Ecto neural progenitor cell (in vitro differentiated cells): ENCODE measurements around the gene GDF15.
A peak's percentile ranks its signal among the peaks of the same experiment; 100 is the strongest.

ENCODE experiments used
- DNase-seq: peaks from one replicate; pipeline ENCODE4 v3.0.0-alpha.2; 2018; ENCODE audit warnings: low spot score

Gene GDF15

DNA sequence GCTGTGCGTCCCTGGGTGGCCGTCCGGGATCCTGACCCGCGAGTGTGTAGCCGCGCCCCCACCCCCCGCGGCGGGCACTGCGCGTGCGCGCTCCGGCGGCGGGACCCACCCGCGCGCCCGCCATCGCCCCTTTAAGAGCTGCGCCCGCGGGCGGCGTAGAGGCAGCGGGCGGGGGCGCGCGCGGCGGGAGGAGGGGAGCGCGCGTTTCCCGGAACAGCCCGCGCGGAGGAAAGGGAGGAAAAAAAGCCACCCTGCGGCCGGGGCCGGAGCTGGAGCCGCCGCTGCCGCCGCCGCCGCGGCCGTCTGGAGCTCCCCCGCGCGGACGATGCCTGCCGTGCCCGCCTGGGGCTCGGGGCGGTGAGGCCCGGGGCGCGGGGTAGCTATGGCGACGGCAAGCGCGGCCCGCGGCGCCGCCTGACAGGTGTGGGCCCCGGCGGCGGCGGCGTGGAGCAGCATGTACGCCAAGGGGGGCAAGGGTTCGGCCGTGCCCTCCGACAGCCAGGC is 33.3 kb downstream of the GDF15 start, which contains the start of gene SSBP4:
Gene SSBP4, plus strand, starts transcription at position 204 of the 504 bp plus-strand sequence. Its CDS starts 251 bp downstream, at position 455.
- peak; percentile 86 for DNase-seq

DNA sequence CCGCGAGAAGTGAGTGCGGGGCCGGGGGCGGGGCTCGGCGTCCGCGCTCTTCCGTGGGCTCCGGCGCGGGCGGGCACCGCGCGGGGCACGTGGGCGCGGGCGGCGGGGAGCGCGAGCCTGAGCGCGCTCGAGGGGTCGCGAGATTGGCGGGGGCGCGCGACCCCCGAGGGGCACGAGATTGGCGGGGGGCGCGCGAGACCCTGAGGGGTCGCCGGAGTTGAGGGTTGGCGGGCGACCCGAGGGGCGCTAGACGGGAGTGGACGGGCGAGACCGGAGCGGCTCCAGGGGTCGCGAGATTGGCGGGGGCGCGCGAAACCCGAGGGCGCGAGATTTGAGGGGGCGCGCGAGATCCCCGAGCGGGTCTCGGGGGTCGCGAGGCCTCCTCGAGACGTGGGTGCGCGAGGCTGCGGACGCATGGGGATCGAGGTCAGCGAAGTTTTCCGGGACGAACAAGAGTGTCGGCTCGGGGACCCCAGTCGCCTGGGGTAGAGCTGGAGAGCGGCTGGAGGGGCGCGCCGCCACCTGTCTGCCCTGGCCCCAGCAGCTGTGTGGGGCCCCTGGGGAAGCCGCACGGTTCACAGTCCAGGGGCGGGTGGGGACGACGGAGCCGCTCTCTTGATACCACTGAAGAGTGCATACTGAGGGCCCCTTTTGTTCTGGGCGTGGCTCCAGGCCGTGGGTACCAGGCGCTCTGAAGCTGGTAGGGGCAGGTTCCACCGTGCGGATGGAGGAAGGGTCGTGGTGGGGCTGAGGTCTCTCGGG is 33.9 kb downstream of the GDF15 start:
- peak; percentile 64 for DNase-seq

DNA sequence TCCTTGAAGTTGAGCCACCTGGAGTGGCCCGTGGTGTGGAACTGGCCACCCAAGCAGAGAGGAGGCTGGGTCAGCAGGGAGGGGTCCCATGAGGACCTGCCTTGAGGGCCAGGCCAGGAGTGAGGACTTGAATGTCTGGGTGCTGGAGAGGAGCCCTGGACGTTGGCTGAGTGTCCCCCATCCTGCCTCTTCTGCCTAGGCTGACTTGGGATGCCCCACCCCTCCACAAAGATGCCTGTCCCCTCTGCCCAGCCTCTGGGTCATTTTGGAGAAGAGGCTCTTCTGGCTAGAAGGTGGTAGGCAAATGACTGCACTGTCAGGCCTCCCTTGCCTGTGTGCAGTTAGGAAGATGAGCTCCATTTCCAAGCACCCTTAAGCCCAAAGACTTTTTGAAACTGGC is 35.0 kb downstream of the GDF15 start:
- DNase-seq = no peak

DNA sequence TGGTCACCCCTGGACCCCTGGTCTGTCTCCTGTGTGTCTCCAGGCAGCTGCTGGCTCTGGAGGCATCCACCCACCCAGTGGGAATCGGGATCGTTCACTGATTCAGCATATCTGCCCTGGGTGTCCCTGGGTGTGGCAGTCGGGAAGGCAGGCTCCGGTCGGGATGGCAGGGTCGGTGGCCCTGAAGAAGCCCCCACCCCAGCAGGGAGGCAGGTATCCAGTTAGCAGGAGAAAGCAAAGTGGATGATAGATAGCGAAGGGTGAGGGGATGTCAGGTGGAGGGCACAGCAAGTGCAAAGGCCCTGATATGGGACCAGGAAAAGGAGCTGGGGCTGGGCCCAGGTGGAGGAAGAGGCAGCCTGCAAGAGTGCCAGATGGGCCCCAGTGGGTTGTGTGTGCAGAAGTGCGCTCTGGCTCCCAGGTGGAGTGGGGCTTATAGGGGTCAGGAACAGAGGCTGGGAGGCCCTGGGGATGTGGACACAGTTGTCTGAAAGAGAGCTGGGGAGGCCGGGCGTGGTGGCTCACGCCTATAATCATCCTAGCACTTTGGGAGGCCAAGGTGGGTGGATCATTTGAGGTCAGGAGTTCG is 35.5 kb downstream of the GDF15 start:
- no peak for DNase-seq

DNA sequence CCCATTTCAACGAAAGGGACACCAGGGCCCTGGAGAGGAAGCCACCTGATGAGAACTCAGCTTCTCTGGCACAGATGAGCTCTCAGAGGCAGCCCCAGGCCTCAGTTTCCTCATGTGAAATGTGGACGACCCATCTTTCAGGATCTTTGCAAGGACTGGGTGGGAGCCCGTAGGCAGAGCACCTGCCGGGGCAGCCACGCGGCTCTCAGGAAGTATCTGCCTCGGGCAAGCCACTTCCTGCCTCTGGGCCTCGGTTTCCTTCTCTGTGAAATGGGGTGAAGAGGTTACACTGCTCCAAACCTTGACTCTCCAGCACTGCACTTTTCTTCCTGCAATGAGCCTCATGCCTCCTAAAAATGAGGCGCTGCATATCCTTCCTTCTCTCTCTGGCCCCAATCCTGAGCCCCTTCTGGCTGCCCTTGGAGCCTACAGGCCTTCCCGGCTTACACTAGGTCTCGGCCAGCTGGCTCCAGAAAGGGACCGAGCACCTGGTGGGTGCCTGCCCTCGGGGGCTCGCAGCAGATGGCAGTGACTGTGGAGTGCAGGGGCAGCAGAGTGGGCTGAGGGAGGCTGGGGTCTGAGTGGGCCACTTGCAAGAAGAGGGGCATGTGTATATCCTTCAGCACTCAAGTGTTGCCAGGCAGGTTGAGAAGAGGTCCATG is 36.7 kb downstream of the GDF15 start:
- no peak for DNase-seq

DNA sequence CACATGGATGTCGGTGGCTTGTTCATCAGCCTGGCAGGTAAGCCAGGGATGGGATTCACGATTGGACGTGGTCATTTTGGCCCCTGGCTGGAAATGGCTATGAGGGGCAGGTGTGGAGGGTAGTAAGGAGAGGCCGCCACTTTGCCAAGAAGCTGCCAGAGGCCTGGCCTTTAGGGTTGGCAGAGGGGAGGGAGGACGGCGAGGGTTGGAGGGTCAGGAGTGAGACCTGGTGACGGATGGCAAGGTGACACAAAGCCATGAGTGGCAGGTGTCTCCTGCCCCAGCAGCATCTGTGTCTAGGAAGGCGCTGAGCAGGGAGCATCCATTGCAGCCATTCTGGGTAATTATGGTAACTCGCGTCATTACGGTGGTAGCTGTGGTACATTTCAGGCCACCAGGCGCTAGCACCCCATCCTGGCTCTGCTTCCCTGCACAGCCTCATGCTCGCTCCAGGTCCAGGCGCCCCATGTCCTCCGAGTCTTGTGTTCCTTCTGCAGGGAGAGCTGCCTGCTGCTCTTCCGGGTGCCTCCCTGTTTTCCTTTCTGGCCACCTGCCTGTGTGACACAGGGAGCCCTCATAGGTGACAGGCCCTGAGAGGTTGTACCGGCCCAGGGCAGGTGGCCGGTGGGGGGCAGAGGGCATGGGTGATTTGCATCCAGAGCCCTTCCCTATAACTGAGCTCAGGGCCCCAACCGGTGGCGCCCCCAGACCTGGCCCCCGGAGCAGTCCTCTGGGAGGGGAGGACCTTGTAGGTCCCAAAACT is 37.5 kb downstream of the GDF15 start:
- no peak for DNase-seq

DNA sequence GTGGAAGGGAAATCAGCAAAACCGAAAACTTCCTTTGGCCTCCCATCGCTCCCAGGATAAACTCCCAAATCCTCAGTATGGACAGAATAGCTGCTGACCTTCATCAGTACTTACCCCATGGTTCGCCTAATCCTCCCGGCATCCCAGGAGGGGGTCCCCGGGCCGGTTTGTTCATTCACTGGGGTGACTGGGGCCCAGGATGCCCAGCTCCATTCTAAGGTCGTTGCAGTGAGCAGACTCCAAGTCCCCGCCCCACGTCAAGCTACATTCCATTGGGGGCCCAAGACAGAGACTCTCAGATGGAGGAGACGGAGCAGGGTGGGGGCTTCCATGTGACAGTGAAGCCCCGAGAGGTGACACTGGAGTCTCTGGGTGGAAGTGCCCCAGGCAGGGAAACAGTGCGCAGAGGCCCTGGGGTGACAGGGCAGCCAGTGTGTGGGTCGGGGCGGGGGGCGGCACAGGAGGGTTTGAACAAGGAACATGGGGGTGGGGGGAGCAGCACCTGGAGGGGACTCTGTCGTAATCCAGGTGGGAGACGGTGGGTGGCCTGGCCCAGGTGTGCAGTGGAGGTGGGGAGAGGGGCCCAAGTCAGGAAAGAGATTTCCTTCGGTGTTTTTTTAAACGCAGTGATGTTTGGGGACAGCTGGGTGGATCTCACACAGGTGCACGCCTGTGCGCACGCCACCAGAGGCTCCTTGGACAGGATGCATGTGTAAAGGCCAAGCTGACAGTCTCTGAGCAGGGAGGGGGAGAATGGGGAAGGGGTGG is 38.3 kb downstream of the GDF15 start:
- no peak for DNase-seq

DNA sequence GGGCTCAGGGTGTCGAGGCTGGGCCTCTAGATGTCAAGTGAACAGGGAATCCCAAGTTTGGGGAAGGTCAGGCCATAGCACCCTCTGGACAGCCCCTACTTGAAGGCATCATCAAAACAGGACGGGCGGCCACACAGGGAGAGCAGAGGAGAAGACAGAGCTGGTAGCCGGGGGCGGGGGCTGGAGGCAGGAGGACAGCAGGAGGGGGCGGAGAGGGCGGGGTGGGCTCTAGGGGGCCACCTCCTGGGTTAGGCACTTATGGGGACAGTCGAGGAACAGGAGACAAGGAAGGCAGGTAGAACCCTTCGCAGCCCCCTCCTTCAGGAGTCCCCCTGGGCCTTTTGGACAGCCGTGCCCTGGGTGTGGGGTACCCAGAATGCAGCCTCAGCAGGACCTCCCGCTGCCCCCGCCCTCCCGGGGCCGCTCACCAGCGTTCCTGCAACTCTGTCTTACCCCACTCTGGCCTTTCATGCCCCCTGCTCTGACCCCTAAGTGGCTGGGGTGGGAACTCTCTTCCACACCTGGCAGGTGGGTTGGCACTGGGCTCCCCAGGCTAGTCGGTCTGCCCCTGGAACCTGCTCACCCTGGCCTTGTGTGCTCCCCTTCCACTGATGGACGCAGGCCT is 39.0 kb downstream of the GDF15 start:
- no peak for DNase-seq

DNA sequence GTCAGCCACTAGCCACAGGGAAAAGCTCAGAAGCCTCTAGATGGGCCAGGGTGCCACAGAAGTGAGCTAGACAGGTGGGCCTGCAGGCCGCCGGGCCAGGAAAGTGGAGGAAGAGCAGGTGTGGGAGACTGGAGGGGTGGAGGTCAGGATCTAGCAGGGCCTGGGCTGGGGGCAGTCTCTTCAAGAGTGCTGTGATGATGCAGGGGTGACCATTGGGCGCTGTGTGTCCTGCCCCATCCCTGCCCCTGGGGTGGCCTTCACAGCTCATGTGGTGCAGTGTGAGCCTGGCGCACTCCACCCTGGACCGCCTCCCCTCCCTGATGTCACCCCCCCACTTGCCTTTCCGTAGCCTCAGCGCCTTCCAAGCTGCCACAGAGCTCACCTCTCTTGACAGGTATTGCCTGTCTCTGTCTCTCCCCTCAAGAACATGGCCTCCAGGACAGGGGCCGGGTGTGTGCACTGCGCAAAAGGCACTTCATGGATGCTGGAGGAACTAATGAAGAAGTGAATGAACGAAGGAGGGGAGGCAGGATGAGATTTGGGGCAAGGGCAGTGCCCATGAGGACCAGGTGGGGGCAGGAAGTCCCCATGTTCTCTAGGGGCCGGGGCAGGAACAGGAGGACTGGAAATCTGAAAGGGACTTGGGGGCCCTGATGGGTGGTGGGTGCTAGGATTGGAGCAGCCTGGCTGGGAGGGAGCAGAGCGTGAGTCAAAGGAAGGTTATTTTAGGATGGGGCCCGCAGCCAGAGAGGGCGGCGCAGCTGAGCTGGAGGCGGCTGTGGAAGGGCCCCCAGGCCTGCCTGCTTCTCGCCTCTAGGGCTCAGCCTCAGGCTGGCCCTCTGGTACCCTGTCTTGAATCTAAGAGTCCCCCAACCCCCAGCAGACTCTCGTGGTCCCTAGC is 39.8 kb downstream of the GDF15 start:
- DNase-seq = no peak

DNA sequence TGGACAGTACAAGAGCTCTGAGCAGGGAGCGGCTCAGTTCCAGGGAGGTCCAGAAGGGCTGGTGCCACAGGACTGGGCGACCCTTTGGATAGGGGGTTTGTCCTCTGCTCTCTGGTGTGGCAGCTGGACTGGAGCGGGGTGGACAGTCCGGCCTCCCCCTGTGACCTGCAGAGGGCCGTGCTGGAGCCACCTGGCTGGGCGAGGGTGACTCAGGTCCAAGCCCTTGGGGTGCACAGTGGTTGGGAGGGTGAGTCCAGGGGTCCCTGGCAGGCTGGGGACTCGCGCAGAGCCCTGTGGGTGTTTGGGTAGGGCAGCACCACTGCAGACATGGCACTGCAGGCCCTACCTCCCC is 40.4 kb downstream of the GDF15 start:
- no peak for DNase-seq

DNA sequence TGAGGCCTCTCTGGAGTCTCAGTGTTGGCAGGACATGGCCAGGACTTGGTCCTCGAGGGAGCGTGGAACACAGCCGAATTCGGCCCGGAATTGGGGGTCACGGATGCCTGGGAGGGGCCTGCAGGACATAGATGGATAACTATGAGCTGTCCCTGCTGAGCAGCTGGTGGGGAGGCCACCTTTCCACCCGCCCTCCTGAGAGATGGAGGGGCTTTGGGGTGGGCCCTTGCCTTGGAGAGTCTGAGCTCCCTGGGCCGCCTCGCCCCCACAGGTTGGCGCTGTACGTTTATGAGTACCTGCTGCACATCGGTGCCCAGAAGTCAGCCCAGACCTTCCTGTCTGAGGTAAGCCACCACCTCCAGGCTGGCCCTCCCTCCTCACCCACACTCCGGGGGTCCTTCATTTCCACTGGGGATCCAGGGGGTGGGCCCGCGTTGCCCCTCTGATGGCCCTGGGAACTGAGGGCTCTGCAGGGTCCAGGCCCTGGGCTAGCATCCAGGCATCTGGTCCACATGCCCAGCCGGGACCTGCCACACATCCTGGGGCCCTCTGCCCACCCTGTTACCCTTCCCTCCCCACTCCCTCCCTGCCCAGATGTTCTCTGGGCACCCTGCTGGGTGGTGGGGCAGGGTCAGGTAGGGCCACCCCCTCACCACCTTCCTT is 41.3 kb downstream of the GDF15 start:
- no peak for DNase-seq

DNA sequence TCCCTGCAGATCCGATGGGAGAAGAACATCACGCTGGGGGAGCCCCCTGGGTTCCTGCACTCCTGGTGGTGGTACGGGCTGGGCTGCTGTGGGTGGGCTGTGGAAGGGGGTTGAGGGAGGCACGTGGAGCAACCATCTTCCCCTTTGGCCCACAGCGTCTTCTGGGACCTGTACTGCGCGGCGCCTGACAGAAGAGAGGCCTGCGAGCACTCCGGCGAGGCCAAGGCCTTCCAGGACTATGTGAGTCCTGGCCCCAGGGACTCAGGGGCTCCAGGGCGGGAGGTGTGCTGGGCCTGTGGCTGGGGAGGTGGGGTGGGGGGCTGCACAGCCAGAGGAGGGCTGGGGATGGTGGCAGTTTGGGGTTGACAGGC is 41.8 kb downstream of the GDF15 start:
- no peak for DNase-seq

DNA sequence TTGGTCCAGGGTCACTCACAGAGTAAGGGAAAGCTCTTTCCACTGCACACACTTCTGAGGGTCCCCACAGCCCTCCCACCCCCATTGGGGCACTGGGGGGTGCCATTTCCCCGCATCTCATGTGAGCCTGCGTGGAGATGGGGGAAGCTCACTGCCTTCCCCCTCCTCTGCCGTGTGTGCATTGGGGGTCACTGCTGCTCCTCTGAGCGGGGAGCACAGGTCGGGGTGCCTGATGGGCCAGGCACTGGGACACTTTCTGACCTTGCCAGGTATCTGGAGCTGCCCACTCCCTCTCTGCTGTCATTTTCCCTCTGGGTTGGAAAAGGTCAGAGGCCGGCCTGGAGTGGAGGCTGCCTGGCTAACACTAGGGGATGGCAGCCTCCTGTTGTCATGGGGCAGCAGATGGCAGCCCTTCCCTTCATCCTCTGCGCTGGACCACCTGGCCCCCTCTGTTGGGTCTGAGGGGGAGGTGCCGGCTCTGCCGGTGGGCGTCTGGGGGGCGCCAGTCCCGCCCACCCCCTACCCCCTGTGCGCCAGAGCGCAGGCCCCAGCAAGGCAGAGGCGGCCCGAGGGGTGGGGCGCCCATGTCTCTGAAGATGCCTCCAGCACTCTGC is 42.3 kb downstream of the GDF15 start:
- DNase-seq = peak; percentile 64

DNA sequence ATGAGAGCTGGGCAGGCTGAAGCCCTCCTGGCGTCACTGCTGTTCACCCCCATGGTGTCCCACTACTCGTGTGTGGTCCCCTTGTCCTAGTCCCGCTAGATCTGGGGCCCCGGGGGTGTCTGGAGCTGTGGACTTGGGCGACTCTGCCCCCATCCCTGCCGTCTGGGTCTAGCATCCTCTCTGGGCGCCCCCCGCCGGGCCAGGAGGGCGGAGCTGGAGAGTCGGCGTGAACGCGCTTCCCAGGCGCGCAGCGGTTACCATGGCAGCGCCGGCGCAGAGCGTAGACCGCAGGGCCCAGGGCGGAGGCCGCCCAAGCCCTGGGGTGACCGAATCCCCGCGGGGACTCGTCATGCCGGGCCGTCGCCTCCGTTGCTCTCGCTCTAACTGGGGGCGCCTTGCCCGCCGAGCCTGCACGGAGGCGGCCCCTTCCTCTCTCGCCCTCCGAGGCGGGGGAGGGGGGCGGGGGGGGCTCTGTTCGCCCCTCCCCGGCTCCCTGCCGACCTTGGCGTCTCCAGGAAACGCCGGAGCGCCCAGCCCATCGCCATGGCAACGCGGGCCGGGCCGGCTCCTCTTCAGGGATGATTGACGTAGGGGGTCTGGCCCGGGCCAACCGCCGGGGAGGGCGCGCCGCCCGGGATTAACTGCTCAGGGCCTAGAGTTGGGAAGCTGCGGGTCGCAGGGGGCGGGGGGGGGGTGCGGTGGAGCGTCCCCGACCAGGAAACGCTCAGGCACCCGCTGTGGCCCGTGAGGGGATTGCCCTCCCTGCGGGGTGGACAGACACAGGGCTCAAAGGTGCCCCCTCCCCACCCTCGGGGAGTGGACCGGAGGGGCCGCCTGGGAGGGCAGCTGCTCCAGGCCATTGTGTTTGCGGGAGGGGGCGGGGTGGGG is 43.1 kb downstream of the GDF15 start:
- peak; percentile 97 for DNase-seq

DNA sequence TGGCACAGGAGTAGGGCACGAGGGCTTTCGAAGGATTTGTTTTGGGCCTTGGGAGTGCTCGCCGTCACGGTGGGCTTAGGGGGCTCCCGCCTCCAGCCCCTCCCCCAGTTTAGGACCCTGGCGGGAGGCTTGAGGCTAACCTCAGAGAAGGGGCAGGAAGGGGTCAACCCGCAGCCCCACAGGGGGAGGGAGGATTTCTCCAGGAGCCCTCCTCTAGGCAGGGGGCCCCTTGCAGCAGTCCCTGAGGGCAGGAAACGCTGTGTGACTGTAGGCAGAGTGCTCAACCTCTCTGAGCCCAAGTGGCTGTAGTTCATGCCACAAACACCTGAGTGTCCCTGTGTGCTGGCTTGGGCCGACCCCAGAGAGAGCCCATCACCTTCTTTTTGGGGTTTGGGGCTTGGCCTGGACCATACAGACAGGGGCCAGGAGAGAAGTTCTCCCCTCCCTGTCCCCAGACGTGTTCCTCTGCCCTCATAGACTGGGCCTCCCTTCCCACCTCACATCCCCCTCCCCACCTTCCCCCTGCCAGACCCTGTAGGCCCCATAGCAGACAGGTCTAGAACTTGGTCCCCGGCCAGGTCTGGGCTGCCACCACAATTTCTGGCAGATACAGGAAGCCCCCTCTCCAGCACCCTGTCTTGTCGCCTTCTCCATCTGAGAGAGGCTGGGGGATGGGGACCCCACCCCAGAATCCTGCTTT is 43.9 kb downstream of the GDF15 start:
- DNase-seq = no peak

DNA sequence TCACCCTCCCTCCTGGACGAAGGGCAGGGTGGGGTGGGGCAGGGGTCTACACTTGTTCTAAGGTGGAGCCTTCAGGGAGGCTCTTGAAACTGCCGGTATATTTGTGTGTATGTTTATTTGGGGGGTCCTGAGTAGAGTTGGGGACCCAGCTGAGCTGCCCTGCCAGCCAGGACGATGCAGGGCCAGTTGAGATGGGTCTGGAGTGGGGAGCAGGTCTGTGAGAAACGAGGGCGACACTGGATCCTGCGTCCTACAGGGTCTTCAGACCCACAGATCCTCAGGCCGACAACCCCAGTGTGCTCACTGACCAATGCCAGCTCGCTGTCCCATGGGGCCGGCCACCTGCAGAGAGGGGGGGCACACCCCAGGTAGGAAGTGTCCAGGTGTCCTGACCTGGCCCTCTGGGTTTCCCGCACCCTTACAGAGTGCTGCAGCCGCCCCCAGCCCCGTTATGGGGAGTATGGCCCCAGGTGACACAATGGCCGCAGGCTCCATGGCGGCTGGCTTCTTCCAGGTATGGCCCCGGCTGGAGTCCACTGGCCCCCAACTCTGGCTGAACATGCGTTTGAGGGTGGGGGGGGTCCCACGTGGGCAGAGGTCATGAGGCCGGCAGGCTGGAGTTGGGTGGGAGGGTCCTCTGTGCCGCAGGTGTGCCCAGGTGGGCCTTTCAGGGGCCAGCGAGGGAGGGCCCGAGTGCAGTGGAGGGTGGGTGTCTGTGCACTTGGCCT is 44.6 kb downstream of the GDF15 start:
- no peak for DNase-seq
